Measurements from ENCODE around the gene TMEM38A. TPM values are rescaled to one million over a fixed set of nuclear protein-coding genes. Genes with fewer than 3 reads are reported as not detected.
"Not testable (repeated sequence)": the region's sequence is repeated elsewhere in the genome, so short reads cannot be mapped to it uniquely, and the experiment has no call there.

The TMEM38A gene
- total RNA-seq, 1 donor from 2014 or later = 3.5 TPM

DNA sequence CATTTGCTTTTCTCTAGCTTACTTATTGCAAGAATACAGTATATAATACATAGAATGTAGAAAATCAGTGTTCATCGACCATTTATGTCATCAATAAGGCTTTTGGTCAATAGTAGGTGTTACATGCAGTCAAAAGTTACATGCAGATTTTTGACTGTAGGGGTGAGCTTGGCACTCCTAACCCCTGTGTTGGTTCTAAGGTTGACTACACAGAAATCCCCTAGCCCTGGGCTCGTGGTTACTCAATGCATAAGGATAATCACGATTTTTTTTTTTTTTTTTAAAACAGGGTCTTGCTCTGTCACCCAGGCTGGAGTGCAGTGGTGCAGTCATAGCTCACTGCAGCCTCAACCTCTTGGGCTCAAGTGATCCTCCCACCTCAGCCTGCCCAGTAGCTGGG lies 54.7 kb downstream of the TMEM38A start:
- H3K4me3 ChIP-seq (ENCODE audit: low read depth, low read length) = no peak overlapping the region
- DNase-seq (ENCODE audit: low read depth) = no peak
- TF ChIP-seq, protein P1, sequence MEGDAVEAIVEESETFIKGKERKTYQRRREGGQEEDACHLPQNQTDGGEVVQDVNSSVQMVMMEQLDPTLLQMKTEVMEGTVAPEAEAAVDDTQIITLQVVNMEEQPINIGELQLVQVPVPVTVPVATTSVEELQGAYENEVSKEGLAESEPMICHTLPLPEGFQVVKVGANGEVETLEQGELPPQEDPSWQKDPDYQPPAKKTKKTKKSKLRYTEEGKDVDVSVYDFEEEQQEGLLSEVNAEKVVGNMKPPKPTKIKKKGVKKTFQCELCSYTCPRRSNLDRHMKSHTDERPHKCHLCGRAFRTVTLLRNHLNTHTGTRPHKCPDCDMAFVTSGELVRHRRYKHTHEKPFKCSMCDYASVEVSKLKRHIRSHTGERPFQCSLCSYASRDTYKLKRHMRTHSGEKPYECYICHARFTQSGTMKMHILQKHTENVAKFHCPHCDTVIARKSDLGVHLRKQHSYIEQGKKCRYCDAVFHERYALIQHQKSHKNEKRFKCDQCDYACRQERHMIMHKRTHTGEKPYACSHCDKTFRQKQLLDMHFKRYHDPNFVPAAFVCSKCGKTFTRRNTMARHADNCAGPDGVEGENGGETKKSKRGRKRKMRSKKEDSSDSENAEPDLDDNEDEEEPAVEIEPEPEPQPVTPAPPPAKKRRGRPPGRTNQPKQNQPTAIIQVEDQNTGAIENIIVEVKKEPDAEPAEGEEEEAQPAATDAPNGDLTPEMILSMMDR (conservative IDR thresholded peaks at IDR 0.05; ENCODE audit: low read depth, low read length) = no peak

DNA sequence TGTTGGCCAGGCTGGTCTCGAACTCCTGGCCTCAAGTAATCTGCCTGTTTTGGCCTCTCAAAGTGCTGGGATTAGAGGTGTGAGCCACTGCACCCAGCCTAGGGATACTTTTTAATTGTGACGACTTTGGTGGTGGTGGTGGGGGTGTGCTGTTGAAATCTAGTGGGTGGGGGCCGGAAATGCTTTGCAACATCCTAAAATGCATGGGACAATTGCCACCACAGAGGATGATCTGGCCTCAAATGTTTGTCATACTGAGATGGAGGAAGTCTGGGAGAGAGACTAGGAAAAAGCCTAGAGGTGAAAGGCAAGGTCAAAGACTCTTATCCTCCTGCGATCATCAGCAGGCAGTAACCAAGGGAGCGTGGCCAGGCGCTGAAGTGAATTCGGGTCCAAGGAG lies 60.1 kb downstream of the TMEM38A start:
- no peak overlapping the region for H3K4me3 ChIP-seq (ENCODE audit: low read depth, low read length)
- DNase-seq (ENCODE audit: low read depth) = no peak
- TF ChIP-seq, protein P1 (conservative IDR thresholded peaks at IDR 0.05; ENCODE audit: low read depth, low read length) = no peak

- no peak overlapping the region for H3K4me3 ChIP-seq (ENCODE audit: low read depth, low read length)
- DNase-seq (ENCODE audit: low read depth) = no peak
- TF ChIP-seq, protein P1 (conservative IDR thresholded peaks at IDR 0.05; ENCODE audit: low read depth, low read length) = no peak
Observed at GRCh38 chr19:16722591-16722990, 61.7 kb downstream of the TMEM38A start.

GRCh38 chr19:16726916-16727315 lies 66.0 kb downstream of the TMEM38A start:
- H3K4me3 ChIP-seq (ENCODE audit: low read depth, low read length) = no peak overlapping the region
- TF ChIP-seq, protein P1 (conservative IDR thresholded peaks at IDR 0.05; ENCODE audit: low read depth, low read length) = no peak
- no peak for DNase-seq (ENCODE audit: low read depth)

GRCh38 chr19:16735650-16736266 lies 74.8 kb downstream of the TMEM38A start:
- DNase-seq (ENCODE audit: low read depth); H3K4me3 ChIP-seq (ENCODE audit: low read depth, low read length): not testable (repeated sequence)

DNA sequence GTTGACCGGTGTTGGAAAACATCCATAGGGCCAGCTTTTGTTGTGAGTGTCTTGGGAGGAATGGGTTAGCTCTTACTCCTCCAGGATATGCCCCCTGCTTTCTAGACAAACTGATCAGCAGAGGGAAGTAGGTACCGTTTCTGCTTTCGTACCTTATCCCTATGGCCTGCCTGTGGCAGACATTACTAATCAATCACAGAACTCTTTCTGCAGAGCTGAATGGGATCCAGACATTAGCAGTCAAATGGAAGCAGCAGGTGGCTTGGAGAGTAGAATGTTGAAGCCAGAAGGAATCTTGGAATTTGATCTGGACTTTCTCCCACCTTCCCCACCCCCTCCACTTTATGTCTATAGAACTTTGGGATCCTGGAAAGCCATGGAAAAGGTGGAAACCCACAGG lies 75.8 kb downstream of the TMEM38A start:
- H3K4me3 ChIP-seq (ENCODE audit: low read depth, low read length) = no peak overlapping the region
- DNase-seq (ENCODE audit: low read depth) = no peak
- TF ChIP-seq, protein P1 (conservative IDR thresholded peaks at IDR 0.05; ENCODE audit: low read depth, low read length) = no peak

DNA sequence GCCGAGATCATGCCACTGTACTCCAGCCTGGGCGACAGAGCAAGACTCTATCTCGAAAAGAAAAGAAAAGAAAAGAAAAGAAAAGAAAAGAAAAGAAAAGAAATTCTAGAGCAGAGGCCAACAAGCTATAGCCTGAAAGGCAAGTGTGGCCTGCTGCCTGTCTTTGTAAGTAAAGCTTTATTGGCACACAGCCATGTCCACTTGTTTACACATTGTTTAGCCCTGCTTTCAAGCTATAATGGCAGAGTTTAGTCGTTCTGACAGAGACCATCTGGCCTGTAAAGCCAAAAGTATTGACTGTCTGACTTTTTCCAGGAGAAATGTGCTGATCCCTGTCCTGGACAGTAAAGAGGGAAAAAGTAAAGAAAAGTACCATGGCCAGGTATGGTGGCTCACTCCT lies 77.0 kb downstream of the TMEM38A start:
- DNase-seq (ENCODE audit: low read depth) = no peak

More for the DNA sequence above, 77.0 kb downstream of the TMEM38A start:
- no peak overlapping the region for H3K4me3 ChIP-seq (ENCODE audit: low read depth, low read length)
- TF ChIP-seq, protein P1 (conservative IDR thresholded peaks at IDR 0.05; ENCODE audit: low read depth, low read length) = no peak
